Tibial nerve (tissue), 4 donors: ENCODE results near the gene UPK2.

ENCODE experiments used
- EP300 ChIP-seq, 2 donors: sonication (generic); formaldehyde crosslinking; IDR thresholded peaks; one replicate each; pipeline ENCODE4 v1.6.1; 2017; ENCODE audit warnings: antibody characterized with exemption in 2 of 2, mild to moderate bottlenecking in 1 of 2
- POLR2A ChIP-seq, 2 donors: fragments of 450-650 bp; IDR thresholded peaks; one replicate each; pipeline ENCODE4 v1.6.1; 2017; ENCODE audit warnings: antibody characterized with exemption in 2 of 2, mild to moderate bottlenecking in 2 of 2, moderate library complexity in 2 of 2
- TF ChIP-seq, protein P1 (sequence below), 5 experiments: fragments of 200-600 bp in 3 of 5; fragments of 450-650 bp in 2 of 5; sonication (generic) in 3 of 5; IDR thresholded peaks; one replicate each; pipeline ENCODE4 v1.5.1; 2016 to 2019; ENCODE audit warnings: antibody characterized with exemption in 5 of 5, mild to moderate bottlenecking in 3 of 5, moderate library complexity in 2 of 5

- TF ChIP-seq, protein P1, sequence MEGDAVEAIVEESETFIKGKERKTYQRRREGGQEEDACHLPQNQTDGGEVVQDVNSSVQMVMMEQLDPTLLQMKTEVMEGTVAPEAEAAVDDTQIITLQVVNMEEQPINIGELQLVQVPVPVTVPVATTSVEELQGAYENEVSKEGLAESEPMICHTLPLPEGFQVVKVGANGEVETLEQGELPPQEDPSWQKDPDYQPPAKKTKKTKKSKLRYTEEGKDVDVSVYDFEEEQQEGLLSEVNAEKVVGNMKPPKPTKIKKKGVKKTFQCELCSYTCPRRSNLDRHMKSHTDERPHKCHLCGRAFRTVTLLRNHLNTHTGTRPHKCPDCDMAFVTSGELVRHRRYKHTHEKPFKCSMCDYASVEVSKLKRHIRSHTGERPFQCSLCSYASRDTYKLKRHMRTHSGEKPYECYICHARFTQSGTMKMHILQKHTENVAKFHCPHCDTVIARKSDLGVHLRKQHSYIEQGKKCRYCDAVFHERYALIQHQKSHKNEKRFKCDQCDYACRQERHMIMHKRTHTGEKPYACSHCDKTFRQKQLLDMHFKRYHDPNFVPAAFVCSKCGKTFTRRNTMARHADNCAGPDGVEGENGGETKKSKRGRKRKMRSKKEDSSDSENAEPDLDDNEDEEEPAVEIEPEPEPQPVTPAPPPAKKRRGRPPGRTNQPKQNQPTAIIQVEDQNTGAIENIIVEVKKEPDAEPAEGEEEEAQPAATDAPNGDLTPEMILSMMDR (IDR thresholded peaks at IDR 0.05), result no peak
- TF ChIP-seq POLR2A (IDR thresholded peaks at IDR 0.05) (no peak), EP300 (IDR thresholded peaks at IDR 0.05) (no peak)
Measured at GRCh38 chr11:118947091-118947490, 9.0 kb upstream of the UPK2 start.
